GM23338 (cell line): ENCODE results near the gene RPUSD1. TPM values are rescaled to one million over a fixed set of nuclear protein-coding genes. Genes with fewer than 3 reads are reported as not detected.
A peak's percentile ranks its signal among the peaks of the same experiment; 100 is the strongest.

Experiments used
- ATAC-seq: fragments of 200-7000 bp; cut with Tn5 transposase; 3 replicates; pipeline ENCODE4 v1.9.1; 2020
- DNase-seq: peaks from one replicate; pipeline ENCODE4 v3.0.0-alpha.2; 2015; ENCODE audit warnings: low spot score
- H2AFZ ChIP-seq: fragments of 200-600 bp; sonication (generic); 2 replicates; pipeline ENCODE4 v1.8.0; 2016; ENCODE audit warnings: antibody characterized with exemption, mild to moderate bottlenecking, moderate library complexity
- H3F3A ChIP-seq: fragments of 200-600 bp; sonication (generic); replicated peaks from 2 replicates; pipeline ENCODE4 v1.8.0; 2017; ENCODE audit warnings: antibody characterized with exemption, mixed run types, low read depth
- H3K27ac ChIP-seq: fragments of 200-600 bp; sonication (generic); 2 replicates; pipeline ENCODE4 v1.6.1; 2016; ENCODE audit warnings: low read depth
- H3K27me3 ChIP-seq: fragments of 200-600 bp; sonication (generic); 2 replicates; pipeline ENCODE4 v1.8.0; 2016; ENCODE audit warnings: mild to moderate bottlenecking, mixed run types, moderate library complexity; ENCODE audit not compliant: insufficient read depth
- H3K36me3 ChIP-seq: fragments of 200-600 bp; sonication (generic); 2 replicates; pipeline ENCODE4 v1.8.0; 2016; ENCODE audit warnings: mild to moderate bottlenecking; ENCODE audit not compliant: insufficient read depth
- H3K4me1 ChIP-seq: fragments of 200-600 bp; sonication (generic); 2 replicates; pipeline ENCODE4 v1.8.0; 2016; ENCODE audit warnings: mild to moderate bottlenecking, moderate library complexity; ENCODE audit not compliant: insufficient read depth
- H3K4me2 ChIP-seq: fragments of 200-600 bp; sonication (generic); 2 replicates; pipeline ENCODE4 v1.7.1; 2017; ENCODE audit warnings: mixed run types
- H3K4me3 ChIP-seq: fragments of 200-600 bp; sonication (generic); 2 replicates; pipeline ENCODE4 v1.6.1; 2016; ENCODE audit warnings: mixed run types
- H3K79me2 ChIP-seq: fragments of 200-600 bp; sonication (generic); replicated peaks from 2 replicates; pipeline ENCODE4 v1.8.0; 2017; ENCODE audit warnings: mild to moderate bottlenecking; ENCODE audit not compliant: insufficient read depth
- H3K9me2 ChIP-seq: fragments of 200-600 bp; sonication (generic); 2 replicates; pipeline ENCODE4 v1.8.0; 2017; ENCODE audit not compliant: insufficient read depth
- H4K20me1 ChIP-seq: fragments of 200-600 bp; sonication (generic); replicated peaks from 2 replicates; pipeline ENCODE4 v1.8.0; 2017; ENCODE audit warnings: mild to moderate bottlenecking; ENCODE audit not compliant: insufficient read depth
- H3K27ac Mint-ChIP-seq: 2 replicates; pipeline ENCODE4 v1.8.0; 2020; ENCODE audit warnings: inconsistent platforms, mild to moderate bottlenecking, moderate library complexity, mixed read lengths
- H3K27me3 Mint-ChIP-seq: 3 replicates; pipeline ENCODE4 v1.8.0; 2022; ENCODE audit warnings: low read depth, mild to moderate bottlenecking, moderate library complexity, mixed read lengths, inconsistent platforms; ENCODE audit not compliant: insufficient read depth, poor library complexity
- H3K36me3 Mint-ChIP-seq: 3 replicates; pipeline ENCODE4 v1.8.0; 2021; ENCODE audit warnings: low read depth, mild to moderate bottlenecking, inconsistent platforms, moderate library complexity, mixed read lengths
- H3K4me1 Mint-ChIP-seq: 3 replicates; pipeline ENCODE4 v1.8.0; 2020; ENCODE audit warnings: mild to moderate bottlenecking, inconsistent platforms, mixed read lengths
- H3K4me3 Mint-ChIP-seq: 3 replicates; pipeline ENCODE4 v1.8.0; 2021; ENCODE audit warnings: moderate library complexity, mild to moderate bottlenecking, inconsistent platforms, mixed read lengths
- H3K9me3 Mint-ChIP-seq: 3 replicates; pipeline ENCODE4 v1.8.0; 2020; ENCODE audit warnings: moderate library complexity, mild to moderate bottlenecking, inconsistent platforms, mixed read lengths
- CREB1 ChIP-seq: fragments of 250-450 bp; sonication (Bioruptor Pico); IDR thresholded peaks from 2 replicates; pipeline ENCODE4 v1.5.0; 2020; ENCODE audit warnings: low read depth, mild to moderate bottlenecking, moderate library complexity
- CTCF ChIP-seq, 2 experiments: fragments of 200-600 bp in 1 of 2; sonication (generic) in 1 of 2; conservative IDR thresholded peaks; 2 replicates each; pipeline versions ENCODE4 v1.5.1 to v1.6.1; 2016 to 2017; ENCODE audit warnings: antibody characterized with exemption in 2 of 2, low read depth in 2 of 2, mild to moderate bottlenecking in 2 of 2, moderate library complexity in 1 of 2
- ETS1 ChIP-seq: IDR thresholded peaks from 2 replicates; pipeline ENCODE4 v1.6.1; 2016; ENCODE audit warnings: antibody characterized with exemption
- EZH2 ChIP-seq: fragments of 200-600 bp; sonication (generic); IDR thresholded peaks from one replicate; pipeline ENCODE4 v1.8.0; 2017; ENCODE audit warnings: antibody characterized with exemption, mild to moderate bottlenecking, low read depth; ENCODE audit not compliant: unreplicated experiment
- EZH2phosphoT487 ChIP-seq: fragments of 200-600 bp; sonication (generic); IDR thresholded peaks from one replicate; pipeline ENCODE4 v1.8.1; 2018; ENCODE audit warnings: antibody characterized with exemption; ENCODE audit not compliant: unreplicated experiment
- NANOG ChIP-seq: IDR thresholded peaks from 2 replicates; pipeline ENCODE4 v1.6.1; 2016; ENCODE audit warnings: antibody characterized with exemption, borderline replicate concordance
- POLR2AphosphoS5 ChIP-seq: IDR thresholded peaks from 2 replicates; pipeline ENCODE4 v1.6.1; 2016; ENCODE audit warnings: antibody characterized with exemption, low read depth
- REST ChIP-seq: IDR thresholded peaks from one replicate; pipeline ENCODE4 v1.6.1; 2018; ENCODE audit warnings: antibody characterized with exemption; ENCODE audit not compliant: unreplicated experiment
- STAT1 ChIP-seq: IDR thresholded peaks from one replicate; pipeline ENCODE4 v1.6.1; 2016; ENCODE audit warnings: antibody characterized with exemption; ENCODE audit not compliant: unreplicated experiment
- ZNF114 ChIP-seq: fragments of 250-450 bp; sonication (Bioruptor Pico); IDR thresholded peaks from 2 replicates; pipeline ENCODE4 v1.5.0; 2020; ENCODE audit warnings: mild to moderate bottlenecking, moderate library complexity
- ZNF331 ChIP-seq: fragments of 250-450 bp; sonication (Bioruptor Pico); IDR thresholded peaks from 2 replicates; pipeline ENCODE4 v1.5.0; 2020; ENCODE audit warnings: low read depth, mild to moderate bottlenecking, moderate library complexity
- long read RNA-seq: library from polyadenylated mRNA; unstranded; transcript quantifications from one replicate; pipeline ENCODE4 v2.0.0, GENCODE V29; 2020; ENCODE audit not compliant: unreplicated experiment
- polyA plus RNA-seq: library from polyadenylated mRNA; unstranded; fragments of >200 nt; fragmentation: Nextera tagmentation; extraction: Ambion mirVana; gene quantifications from 2 replicates; pipeline ENCODE4 v1.2.1, GENCODE V29; 2016
- total RNA-seq: library from RNA; depleted of rRNA; stranded (reverse); fragments of >200 nt; shearing (Covaris generic); gene quantifications from 2 replicates; pipeline ENCODE4 v1.2.3, GENCODE V29; 2014; rRNA removed
- TF ChIP-seq, protein P1 (sequence below): fragments of 250-450 bp; sonication (Bioruptor Pico); IDR thresholded peaks from 2 replicates; pipeline ENCODE4 v1.5.0; 2020; ENCODE audit warnings: mild to moderate bottlenecking, moderate library complexity

Gene RPUSD1, protein sequence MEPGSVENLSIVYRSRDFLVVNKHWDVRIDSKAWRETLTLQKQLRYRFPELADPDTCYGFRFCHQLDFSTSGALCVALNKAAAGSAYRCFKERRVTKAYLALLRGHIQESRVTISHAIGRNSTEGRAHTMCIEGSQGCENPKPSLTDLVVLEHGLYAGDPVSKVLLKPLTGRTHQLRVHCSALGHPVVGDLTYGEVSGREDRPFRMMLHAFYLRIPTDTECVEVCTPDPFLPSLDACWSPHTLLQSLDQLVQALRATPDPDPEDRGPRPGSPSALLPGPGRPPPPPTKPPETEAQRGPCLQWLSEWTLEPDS
- total RNA-seq (41.9 and 79.5 TPM in 2 replicates), polyA plus RNA-seq (19.1 and 20.7 TPM in 2 replicates)
- long read RNA-seq, transcript RPUSD1-201 (6 exons, 2,050 nt), result major isoform, 16 of 32 reads
- long read RNA-seq, partial matches to known transcripts, result 4 of 32 reads
- long read RNA-seq, other reads (novel, unspliced or antisense), result 8 of 32 reads

DNA sequence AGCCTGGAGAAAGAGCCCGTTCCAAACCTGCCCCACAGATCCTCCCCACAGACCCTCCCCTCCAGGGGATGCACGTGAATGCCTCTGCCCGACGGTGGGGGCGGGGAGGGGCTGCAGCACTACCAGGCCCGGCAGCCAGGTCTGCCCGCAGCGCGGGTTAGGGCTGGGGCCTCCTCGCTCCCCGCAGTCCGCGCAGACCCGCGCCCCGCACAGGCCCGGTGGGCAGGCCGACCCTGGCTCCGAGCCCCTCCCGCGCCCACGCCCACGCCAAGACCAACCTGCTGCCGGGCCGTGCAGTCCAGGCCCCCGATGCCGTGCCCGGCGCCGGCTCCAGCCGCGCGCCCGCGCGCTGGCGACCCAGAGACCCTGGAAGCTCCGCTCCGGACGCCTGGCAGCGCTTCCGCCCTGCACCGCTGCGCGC is at the start of gene RPUSD1:
RPUSD1 (minus strand) TSS at position 404 of the 421 bp plus-strand sequence. CDS start 644 bp downstream, outside the sequence.
- Histone ChIP-seq H3K4me3 (peak within 1 kb of the TSS; percentile 90), H4K20me1 (peaks cover 10% of the 10 kb centered on the region), H2AFZ (no peak within 1 kb of the TSS), H3K27me3 (no peaks in the 10 kb centered on the region), H3F3A (no peaks in the 10 kb centered on the region), H3K27ac (no peak within 1 kb of the TSS), H3K79me2 (peaks cover 11% of the 10 kb centered on the region; the same call in 1 of the 2 replicates), H3K4me2 (peak within 1 kb of the TSS; percentile 91), H3K4me1 (no peaks in the 10 kb centered on the region), H3K9me2 (no peaks in the 10 kb centered on the region), H3K36me3 (no peaks in the 10 kb centered on the region; the same call in 1 of the 2 replicates)
- peak; percentile 57 for DNase-seq
- Mint-ChIP-seq H3K4me1 (no peaks in the 10 kb centered on the region), H3K4me3 (peak within 1 kb of the TSS; percentile 88), H3K27ac (peak within 1 kb of the TSS; percentile 86; the same call in 1 of the 2 replicates), H3K36me3 (peaks cover 17% of the 10 kb centered on the region), H3K9me3 (no peaks in the 10 kb centered on the region; the same call in 2 of the 3 replicates), H3K27me3 (peaks cover 14% of the 10 kb centered on the region)
- TF ChIP-seq EZH2phosphoT487 (no peak), ZNF331 (CRISPR knock-in tag) (no peak), CTCF (conservative IDR thresholded peaks at IDR 0.05; ENCODE audit: low read depth in 2 of 2) (no peak), ETS1 (no peak), STAT1 (no peak), EZH2 (no peak), CREB1 (CRISPR knock-in tag) (no peak), ZNF114 (CRISPR knock-in tag) (no peak), REST (no peak), POLR2AphosphoS5 (no peak; the same call in 1 of the 2 replicates), NANOG (no peak)
- TF ChIP-seq, protein P1, sequence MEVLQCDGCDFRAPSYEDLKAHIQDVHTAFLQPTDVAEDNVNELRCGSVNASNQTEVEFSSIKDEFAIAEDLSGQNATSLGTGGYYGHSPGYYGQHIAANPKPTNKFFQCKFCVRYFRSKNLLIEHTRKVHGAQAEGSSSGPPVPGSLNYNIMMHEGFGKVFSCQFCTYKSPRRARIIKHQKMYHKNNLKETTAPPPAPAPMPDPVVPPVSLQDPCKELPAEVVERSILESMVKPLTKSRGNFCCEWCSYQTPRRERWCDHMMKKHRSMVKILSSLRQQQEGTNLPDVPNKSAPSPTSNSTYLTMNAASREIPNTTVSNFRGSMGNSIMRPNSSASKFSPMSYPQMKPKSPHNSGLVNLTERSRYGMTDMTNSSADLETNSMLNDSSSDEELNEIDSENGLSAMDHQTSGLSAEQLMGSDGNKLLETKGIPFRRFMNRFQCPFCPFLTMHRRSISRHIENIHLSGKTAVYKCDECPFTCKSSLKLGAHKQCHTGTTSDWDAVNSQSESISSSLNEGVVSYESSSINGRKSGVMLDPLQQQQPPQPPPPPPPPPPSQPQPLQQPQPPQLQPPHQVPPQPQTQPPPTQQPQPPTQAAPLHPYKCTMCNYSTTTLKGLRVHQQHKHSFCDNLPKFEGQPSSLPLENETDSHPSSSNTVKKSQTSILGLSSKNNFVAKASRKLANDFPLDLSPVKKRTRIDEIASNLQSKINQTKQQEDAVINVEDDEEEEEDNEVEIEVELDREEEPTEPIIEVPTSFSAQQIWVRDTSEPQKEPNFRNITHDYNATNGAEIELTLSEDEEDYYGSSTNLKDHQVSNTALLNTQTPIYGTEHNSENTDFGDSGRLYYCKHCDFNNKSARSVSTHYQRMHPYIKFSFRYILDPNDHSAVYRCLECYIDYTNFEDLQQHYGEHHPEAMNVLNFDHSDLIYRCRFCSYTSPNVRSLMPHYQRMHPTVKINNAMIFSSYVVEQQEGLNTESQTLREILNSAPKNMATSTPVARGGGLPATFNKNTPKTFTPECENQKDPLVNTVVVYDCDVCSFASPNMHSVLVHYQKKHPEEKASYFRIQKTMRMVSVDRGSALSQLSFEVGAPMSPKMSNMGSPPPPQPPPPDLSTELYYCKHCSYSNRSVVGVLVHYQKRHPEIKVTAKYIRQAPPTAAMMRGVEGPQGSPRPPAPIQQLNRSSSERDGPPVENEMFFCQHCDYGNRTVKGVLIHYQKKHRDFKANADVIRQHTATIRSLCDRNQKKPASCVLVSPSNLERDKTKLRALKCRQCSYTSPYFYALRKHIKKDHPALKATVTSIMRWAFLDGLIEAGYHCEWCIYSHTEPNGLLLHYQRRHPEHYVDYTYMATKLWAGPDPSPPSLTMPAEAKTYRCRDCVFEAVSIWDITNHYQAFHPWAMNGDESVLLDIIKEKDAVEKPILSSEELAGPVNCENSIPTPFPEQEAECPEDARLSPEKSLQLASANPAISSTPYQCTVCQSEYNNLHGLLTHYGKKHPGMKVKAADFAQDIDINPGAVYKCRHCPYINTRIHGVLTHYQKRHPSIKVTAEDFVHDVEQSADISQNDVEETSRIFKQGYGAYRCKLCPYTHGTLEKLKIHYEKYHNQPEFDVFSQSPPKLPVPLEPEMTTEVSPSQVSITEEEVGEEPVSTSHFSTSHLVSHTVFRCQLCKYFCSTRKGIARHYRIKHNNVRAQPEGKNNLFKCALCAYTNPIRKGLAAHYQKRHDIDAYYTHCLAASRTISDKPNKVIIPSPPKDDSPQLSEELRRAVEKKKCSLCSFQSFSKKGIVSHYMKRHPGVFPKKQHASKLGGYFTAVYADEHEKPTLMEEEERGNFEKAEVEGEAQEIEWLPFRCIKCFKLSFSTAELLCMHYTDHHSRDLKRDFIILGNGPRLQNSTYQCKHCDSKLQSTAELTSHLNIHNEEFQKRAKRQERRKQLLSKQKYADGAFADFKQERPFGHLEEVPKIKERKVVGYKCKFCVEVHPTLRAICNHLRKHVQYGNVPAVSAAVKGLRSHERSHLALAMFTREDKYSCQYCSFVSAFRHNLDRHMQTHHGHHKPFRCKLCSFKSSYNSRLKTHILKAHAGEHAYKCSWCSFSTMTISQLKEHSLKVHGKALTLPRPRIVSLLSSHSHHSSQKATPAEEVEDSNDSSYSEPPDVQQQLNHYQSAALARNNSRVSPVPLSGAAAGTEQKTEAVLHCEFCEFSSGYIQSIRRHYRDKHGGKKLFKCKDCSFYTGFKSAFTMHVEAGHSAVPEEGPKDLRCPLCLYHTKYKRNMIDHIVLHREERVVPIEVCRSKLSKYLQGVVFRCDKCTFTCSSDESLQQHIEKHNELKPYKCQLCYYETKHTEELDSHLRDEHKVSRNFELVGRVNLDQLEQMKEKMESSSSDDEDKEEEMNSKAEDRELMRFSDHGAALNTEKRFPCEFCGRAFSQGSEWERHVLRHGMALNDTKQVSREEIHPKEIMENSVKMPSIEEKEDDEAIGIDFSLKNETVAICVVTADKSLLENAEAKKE, result no peak
- ATAC-seq, result peak; percentile 36
